ENCODE results near the gene DNAH2. TPM values are rescaled to one million over a fixed set of nuclear protein-coding genes. Genes with fewer than 3 reads are reported as not detected.

Gene DNAH2
- total RNA-seq, 4 donors from 2014 or later = 0.08 to 0.31 TPM; not detected in 2

GRCh38 chr17:7739746-7740145, 22.2 kb downstream of the DNAH2 start:
- Histone ChIP-seq H3K9me3 (no peaks in the 10 kb centered on the region), H3K27me3 (peaks cover 47% of the 10 kb centered on the region), H3K4me1 (peaks cover 0 to 7% (median 0%) of the 10 kb centered on the region in 3 donors), H3K36me3 (no peaks in the 10 kb centered on the region), H3K4me3 (no peak overlapping the region), H3K27ac (no peak overlapping the region)
- WGBS, 2 donors (ENCODE audit: low coverage in 1 of 2) = 75 to 88% methylated on average over 4 to 14 of the region's 14 CpGs
- ATAC-seq = no peak
- TF ChIP-seq EP300 (IDR thresholded peaks at IDR 0.05) (no peak), POLR2A (IDR thresholded peaks at IDR 0.05) (no peak), POLR2AphosphoS5 (IDR thresholded peaks at IDR 0.05) (no peak), CTCF (IDR thresholded peaks at IDR 0.05) (no peak)

- H3K9me3 ChIP-seq = no peaks in the 10 kb centered on the region
- TF ChIP-seq EP300 (IDR thresholded peaks at IDR 0.05) (no peak), POLR2A (IDR thresholded peaks at IDR 0.05) (no peak), CTCF (IDR thresholded peaks at IDR 0.05) (no peak), POLR2AphosphoS5 (IDR thresholded peaks at IDR 0.05) (no peak)
- H3K4me1 ChIP-seq = peaks cover 0 to 7% (median 0%) of the 10 kb centered on the region in 3 donors
- no peak overlapping the region for H3K4me3 ChIP-seq
- no peak for ATAC-seq
- no peaks in the 10 kb centered on the region for H3K36me3 ChIP-seq
- H3K27me3 ChIP-seq = peaks cover 43% of the 10 kb centered on the region
- WGBS, 2 donors (ENCODE audit: low coverage in 1 of 2) = 52 to 70% methylated on average over 8 to 18 of the region's 42 CpGs
- no peak overlapping the region for H3K27ac ChIP-seq
Measured at GRCh38 chr17:7740481-7741001, 23.0 kb downstream of the DNAH2 start.

- no peak overlapping the region for H3K4me3 ChIP-seq
- no peaks in the 10 kb centered on the region for H3K36me3 ChIP-seq
- peaks cover 32% of the 10 kb centered on the region for H3K27me3 ChIP-seq
- no peaks in the 10 kb centered on the region for H3K9me3 ChIP-seq
- TF ChIP-seq CTCF (IDR thresholded peaks at IDR 0.05) (no peak), EP300 (IDR thresholded peaks at IDR 0.05) (no peak), POLR2A (IDR thresholded peaks at IDR 0.05) (no peak), POLR2AphosphoS5 (IDR thresholded peaks at IDR 0.05) (no peak)
- H3K4me1 ChIP-seq = peaks cover 0 to 7% (median 0%) of the 10 kb centered on the region in 3 donors
- WGBS, 2 donors (ENCODE audit: low coverage in 1 of 2) = 24 to 58% methylated on average over 9 to 10 of the region's 10 CpGs
- ATAC-seq = no peak
- H3K27ac ChIP-seq = no peak overlapping the region
Measured at GRCh38 chr17:7742729-7743128, 25.2 kb downstream of the DNAH2 start.

GRCh38 chr17:7744416-7744815, 26.9 kb downstream of the DNAH2 start:
- TF ChIP-seq EP300 (IDR thresholded peaks at IDR 0.05) (no peak), CTCF (IDR thresholded peaks at IDR 0.05) (no peak), POLR2AphosphoS5 (IDR thresholded peaks at IDR 0.05) (no peak), POLR2A (IDR thresholded peaks at IDR 0.05) (no peak)
- H3K36me3 ChIP-seq = no peaks in the 10 kb centered on the region
- WGBS, 2 donors (ENCODE audit: low coverage in 1 of 2) = 63% methylated on average over 7 to 8 of the region's 8 CpGs
- H3K4me1 ChIP-seq = peaks cover 0 to 7% (median 0%) of the 10 kb centered on the region in 3 donors
- H3K4me3 ChIP-seq = no peak overlapping the region
- peaks cover 36% of the 10 kb centered on the region for H3K27me3 ChIP-seq
- no peaks in the 10 kb centered on the region for H3K9me3 ChIP-seq
- ATAC-seq = no peak
- H3K27ac ChIP-seq = no peak overlapping the region

- ATAC-seq = no peak
- H3K36me3 ChIP-seq = no peaks in the 10 kb centered on the region
- TF ChIP-seq POLR2A (IDR thresholded peaks at IDR 0.05) (no peak), POLR2AphosphoS5 (IDR thresholded peaks at IDR 0.05) (no peak), CTCF (IDR thresholded peaks at IDR 0.05) (no peak), EP300 (IDR thresholded peaks at IDR 0.05) (no peak)
- WGBS, 2 donors (ENCODE audit: low coverage in 1 of 2) = 20 to 61% methylated on average over 1 to 6 of the region's 7 CpGs
- peaks cover 0 to 7% (median 0%) of the 10 kb centered on the region in 3 donors for H3K4me1 ChIP-seq
- H3K9me3 ChIP-seq = no peaks in the 10 kb centered on the region
- peaks cover 24% of the 10 kb centered on the region for H3K27me3 ChIP-seq
- no peak overlapping the region for H3K27ac ChIP-seq
- H3K4me3 ChIP-seq = no peak overlapping the region
Measured at GRCh38 chr17:7745748-7746470, 28.4 kb downstream of the DNAH2 start.
